GM21723 (cell line): ENCODE data around the gene SGSH.
"Not testable (repeated sequence)": the region's sequence is repeated elsewhere in the genome, so short reads cannot be mapped to it uniquely, and the experiment has no call there.

Source experiments
- ATAC-seq: cut with Tn5 transposase; IDR thresholded peaks from one replicate; pipeline ENCODE4 v1.9.1; 2021; ENCODE audit warnings: mild to moderate bottlenecking, moderate library complexity; ENCODE audit not compliant: unreplicated experiment

Gene SGSH

GRCh38 chr17:80220054-80220735, at the start of gene SGSH, which contains the start of gene SLC26A11:
Gene SGSH, minus strand, starts transcription at chr17:80220333. Its CDS starts 20 bp downstream, at chr17:80220313.
Gene SLC26A11, plus strand, starts transcription at chr17:80220427. Its CDS starts 1,134 bp downstream, at chr17:80221561.
- peak; percentile 39 for ATAC-seq

DNA sequence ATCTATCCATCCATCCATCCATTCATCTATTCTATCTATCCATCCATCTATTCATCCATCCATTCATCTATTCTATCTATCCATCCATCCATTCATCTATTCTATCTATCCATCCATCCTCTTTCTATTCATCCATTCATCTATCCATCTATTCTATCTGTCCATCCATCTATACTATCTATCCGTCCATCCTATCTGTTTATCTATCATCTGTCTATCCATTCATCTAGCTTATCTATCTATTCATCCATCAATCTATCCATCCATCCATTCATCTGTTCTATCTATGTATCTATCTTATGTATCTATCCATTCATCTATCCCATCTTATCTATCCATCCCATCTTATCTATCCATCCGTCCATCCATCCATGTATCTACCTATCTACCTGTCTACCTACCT, 49.3 kb upstream of the SGSH start:
- no peak for ATAC-seq

DNA sequence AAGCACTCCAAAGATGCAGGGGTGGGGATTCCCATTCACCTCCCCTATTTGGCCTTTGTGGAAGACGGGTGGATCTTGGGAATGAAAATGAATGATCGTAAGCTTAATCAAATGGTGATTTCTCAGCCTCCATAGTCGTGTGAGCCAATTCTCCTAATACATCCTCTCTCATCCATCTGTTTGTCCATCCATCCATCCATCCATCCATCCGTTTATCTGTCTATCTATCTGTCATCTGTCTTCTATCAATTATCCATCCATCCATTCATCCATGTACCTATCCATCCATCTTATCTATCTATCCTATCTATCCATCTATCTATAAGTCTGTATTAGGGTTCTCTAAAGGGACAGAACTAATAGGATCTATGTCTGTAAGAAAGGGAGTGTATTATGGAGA, 48.3 kb upstream of the SGSH start:
- ATAC-seq, result no peak

- ATAC-seq, result no peak
Observed at GRCh38 chr17:80267391-80267790, 47.3 kb upstream of the SGSH start.

- no peak for ATAC-seq
Observed at GRCh38 chr17:80265205-80266068, 45.3 kb upstream of the SGSH start.

DNA sequence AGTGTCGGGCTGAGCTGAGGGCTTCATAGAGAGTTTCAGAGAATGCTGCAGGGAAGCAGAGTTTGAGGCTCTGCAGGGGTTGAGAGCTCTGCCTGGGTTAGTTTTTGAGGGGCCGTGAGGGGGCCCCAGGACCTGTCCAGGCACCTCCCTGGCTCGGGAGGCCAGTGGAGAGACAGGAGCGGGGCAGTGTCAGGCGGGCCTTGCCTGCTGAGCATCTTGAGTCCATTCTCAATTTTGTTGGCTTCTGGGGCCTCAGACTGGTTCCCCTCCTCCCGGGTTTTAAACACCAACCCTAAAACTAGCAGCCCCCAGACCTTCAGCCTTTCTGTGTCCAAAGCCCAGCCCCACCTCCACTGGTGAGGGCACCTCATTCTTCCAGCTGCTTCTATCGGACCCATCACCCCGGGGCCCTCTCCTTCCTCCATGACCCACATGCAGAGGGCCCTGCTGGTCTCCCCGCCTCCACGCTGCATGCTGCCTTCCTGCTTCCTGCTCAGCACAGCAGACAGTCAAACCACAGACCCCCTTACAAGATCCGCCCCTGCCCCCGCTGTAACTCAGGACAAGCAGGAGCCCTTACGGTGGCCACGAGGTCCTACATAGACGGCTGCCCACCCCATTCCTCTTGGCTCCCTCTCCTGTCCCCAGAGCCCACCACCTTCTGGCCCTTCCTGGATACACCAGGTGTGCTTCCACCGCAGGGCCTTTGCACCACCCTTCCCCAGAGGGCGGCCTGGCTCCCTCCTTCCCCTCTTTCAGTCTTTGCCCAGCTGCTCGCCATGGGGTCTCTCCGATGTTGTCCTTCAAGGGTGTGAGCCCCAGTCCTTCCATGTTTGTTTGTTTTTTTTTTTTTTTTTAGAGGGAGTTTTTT, 44.3 kb upstream of the SGSH start:
- no peak for ATAC-seq

GRCh38 chr17:80263253-80264204, 43.4 kb upstream of the SGSH start:
- peak; percentile 42 for ATAC-seq

- ATAC-seq, result no peak
Observed at GRCh38 chr17:80262775-80263244, 42.7 kb upstream of the SGSH start.

DNA sequence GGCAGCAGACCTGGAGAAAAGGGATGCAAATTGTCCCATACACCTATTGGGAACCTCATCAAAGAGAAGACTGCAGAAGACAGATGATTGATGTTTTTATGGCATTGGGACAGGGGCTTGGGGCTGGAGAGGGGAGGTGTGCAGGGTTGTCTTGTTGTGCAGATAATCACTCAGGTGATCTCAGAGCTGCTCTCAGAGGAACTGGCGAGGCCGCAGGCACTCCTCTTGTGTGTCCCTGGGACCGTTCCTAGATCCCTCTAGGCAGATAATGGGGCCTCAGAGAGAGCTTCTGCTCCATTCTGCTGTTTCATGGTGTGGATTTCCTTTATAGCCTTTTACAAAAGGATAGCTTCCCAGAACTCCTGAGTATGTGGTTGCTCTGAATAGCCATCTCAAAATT, 42.2 kb upstream of the SGSH start:
- ATAC-seq, result no peak

DNA sequence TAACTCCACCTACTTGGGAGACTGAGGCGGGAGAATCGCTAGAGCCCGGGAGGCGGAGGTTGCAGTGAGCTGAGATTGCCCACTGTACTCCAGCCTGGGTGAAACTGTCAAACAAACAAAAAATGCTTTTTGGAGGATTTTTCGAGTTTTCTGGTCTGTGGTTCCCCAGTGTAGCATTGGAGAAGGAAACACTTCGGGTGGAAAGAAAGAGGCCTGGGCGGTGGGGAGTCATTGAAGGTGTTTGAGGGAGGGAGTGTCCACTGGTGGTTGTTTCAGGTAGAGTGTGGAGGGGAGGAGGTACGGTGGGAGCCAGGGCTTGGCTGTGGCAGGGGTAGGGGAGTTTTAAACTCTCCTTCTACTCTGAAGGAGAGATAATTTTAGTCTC, 41.8 kb upstream of the SGSH start:
- no peak for ATAC-seq

DNA sequence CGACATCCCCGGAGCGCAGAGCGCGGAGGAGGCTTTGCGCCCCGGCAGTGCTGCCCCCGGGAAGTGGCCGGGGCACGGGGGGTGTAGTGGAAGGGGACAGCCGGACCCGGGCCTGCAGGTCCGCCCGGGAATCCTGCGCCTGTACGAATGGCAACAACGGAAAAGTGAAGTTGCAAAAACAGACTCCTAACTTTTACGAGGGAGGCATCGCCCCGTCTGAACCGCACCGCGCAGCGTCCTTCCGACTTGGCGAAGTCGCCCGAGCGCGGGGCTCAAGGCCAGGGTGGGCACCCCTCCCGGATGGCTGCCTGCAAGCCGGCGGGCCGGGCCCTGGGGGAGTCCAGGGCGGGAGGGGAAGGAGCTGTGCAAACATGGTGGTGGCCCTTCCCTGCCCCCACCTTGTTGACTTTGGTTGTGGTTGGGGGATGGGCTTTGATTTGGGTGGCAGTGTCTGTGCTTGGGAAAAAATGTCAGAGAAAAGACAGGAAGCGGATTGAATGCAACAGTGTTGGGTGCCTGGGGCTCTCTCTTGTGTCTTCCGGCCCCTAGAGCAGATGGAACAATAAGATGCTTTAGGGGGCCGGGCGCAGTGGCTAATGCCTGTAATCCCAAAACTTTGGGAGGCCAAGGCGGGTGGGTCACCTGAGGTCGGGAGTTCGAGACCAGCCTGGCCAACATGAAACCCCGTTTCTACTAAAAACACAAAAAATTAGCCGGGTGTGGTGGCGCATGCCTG, 41.2 kb upstream of the SGSH start:
- no peak for ATAC-seq

DNA sequence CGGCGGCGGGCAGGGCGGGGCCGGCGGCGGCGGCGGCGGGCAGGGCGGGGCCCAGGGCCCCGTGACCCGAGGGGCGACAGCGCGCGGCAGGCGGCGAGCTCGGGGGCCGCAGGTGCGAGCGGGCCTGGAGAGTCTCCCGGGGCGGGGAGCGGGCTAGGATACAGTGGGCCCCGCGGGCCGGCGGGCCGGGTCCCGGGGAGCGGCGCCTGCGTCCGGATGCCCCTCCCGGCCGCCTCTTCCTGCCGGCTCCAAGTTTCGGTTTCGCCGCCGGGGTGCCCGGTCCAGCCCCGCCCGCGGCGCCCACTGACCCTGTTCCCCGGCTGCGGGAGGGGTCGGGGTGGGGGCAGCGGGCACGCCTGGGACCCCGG, 40.6 kb upstream of the SGSH start, which contains the start of gene RNF213:
TSS of gene RNF213 (plus strand) at position 62 of the 368 bp plus-strand sequence. CDS start 2,830 bp downstream, outside the sequence.
- ATAC-seq, result no peak

DNA sequence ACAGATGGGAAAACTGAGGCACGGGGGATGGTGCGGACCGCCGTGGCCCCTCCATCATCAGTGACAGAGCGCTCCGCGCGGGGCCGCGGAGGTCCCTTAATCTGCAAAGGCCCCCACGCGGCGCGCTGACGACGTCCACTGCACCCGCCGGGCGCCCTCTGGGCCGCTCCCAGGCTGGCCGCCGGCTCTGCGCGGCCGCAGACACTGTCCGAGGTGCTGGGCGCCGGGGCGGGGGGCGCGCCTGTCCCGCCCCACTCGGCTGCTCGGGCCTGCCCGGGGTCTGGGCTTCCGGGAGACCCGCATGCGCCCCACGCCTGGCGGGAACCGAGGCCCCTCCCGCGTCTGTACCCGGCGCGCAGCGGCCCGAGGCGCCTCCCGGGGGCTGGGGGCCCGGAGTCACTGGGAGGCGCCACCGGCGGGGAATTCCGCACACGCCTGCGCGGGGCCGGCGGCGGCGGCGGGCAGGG, 40.0 kb upstream of the SGSH start:
- ATAC-seq, result no peak

DNA sequence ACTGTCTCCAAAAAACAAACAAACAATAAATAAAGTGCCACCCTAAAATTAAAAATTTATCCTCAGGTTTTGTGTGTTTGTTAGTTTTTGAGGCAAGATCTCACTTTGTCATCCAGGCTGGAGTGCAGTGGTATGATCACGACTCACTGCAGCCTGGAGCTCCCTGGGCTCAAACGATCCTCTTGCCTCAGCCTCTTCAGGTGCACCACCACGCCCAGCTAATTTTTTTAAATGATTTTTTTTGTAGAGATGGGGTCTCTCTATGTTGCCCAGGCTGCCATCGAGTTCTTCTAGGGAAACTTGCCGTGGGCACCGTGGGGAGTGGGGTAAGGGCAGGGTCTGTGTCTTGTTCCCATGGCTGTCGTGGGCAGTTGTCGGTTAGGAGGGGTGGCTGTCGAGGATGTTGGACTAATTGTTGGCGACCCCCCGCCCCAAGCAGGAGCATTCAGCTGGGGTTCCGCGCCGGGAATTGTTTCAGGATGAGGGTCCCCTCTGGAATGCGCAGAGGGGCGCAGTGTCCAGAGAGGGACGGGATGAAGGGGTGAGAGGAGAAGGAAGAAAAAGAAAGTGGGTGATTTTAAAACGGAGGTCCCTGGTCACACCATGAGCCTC, 39.4 kb upstream of the SGSH start:
- ATAC-seq, result no peak

DNA sequence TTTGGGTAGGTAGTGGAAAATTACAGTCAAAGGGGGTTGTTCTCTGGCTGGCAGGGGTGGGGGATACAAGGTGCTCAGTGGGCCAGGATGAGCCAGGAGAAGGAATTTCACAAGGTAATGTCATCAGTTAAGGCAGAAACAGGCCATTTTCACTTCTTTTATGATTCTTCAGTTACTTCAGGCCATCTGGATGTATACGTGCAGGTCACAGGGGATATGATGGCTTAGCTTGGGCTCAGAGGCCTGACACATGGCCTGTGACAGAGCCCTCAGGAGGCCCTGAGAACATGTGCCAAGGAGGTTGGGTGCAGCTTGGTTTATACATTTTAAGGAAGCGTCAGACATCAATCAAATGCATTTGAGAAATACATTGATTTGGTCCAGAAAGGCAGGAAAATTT, 38.2 kb upstream of the SGSH start:
- ATAC-seq, result not testable (repeated sequence)

GRCh38 chr17:80257716-80258213, 37.6 kb upstream of the SGSH start:
- no peak for ATAC-seq

DNA sequence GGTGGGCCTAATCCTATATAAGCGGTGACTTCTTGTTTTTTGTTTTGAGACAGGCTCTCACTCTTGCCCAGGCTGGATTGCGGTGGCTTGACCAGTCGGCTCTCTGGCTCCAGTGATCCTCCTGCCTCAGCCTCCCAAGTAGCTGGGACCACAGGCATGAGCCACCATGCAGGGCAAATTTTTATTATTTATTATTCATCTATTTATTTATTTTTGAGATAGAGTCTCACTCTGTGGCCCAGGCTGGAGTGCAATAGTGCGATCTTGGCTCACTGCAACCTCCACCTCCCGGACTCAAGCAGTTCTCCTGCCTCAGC, 35.9 kb upstream of the SGSH start:
- no peak for ATAC-seq

DNA sequence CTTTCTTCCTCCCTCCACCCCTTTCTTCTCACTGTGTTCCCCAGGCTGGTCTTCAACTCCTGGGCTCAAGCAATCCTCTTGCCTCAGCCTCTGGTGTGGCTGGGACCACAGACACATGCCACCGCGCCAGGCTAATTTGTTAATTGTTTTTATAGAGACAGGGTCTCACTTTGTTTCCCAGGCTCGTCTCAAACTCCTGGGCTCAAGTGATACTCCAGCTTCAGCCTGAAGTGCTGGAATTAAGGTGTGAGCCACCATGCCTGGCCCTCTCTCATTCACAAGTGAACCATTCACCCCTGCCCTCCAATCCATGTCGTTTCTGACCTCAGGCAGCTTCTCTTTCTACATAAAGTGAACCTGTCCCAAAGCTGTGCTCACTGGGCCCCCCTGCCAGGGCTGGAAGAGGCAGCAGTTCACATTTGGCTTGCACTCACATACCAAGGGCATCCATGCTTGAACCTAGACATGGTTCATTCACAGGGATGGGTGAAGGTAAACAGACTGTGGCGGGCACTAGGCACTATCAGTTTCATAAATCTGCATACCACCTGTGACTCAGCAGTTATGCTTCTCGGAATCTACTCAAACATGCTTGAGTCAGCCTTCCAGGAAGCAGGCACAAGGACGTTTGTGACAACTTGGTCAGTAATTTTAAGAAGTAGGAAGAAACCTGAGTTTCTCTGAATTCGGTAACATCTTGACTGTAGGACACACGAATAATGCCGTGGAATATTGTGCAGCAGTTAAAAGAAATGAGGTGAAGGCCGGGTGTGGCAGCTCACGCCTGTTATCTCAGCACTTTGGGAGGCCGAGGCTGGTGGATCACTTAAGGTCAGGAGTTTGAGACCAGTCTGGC, 34.5 kb upstream of the SGSH start:
- ATAC-seq, result no peak
